HL-60 (cell line): ENCODE data around the gene OTULINL.

Experiments
- DNase-seq, 2 experiments: peaks; one replicate each; pipeline ENCODE4 v3.0.0-alpha.2; 2010 to 2020; ENCODE audit warnings: low read depth in 1 of 2, low spot score in 1 of 2
- H3K27ac ChIP-seq: fragments of 250-450 bp; sonication (Bioruptor Pico); replicated peaks from 2 replicates; pipeline ENCODE4 v1.5.1; 2020; ENCODE audit warnings: mild to moderate bottlenecking, moderate library complexity
- H3K27me3 ChIP-seq: fragments of 250-450 bp; sonication (Bioruptor Pico); 2 replicates; pipeline ENCODE4 v1.5.1; 2021; ENCODE audit warnings: mild to moderate bottlenecking, moderate library complexity; ENCODE audit not compliant: insufficient read depth, poor library complexity, severe bottlenecking
- H3K4me3 ChIP-seq: replicated peaks from 2 replicates; pipeline ENCODE4 v1.5.1; 2011; ENCODE audit warnings: mild to moderate bottlenecking, control low read depth, low read length; ENCODE audit not compliant: insufficient read depth
- CTCF ChIP-seq: IDR thresholded peaks from one replicate; pipeline ENCODE4 v1.5.1; 2011; ENCODE audit warnings: low read length, control low read depth, inconsistent platforms; ENCODE audit not compliant: insufficient read depth
- GABPA ChIP-seq: IDR thresholded peaks from 2 replicates; pipeline ENCODE4 v1.6.1; 2012; ENCODE audit warnings: low read depth
- POLR2AphosphoS5 ChIP-seq: IDR thresholded peaks from 2 replicates; pipeline ENCODE4 v1.6.1; 2012; ENCODE audit warnings: low read depth
- SPI1 ChIP-seq: IDR thresholded peaks from 2 replicates; pipeline ENCODE4 v1.6.1; 2012; ENCODE audit warnings: low read depth, mild to moderate bottlenecking, borderline replicate concordance
- TF ChIP-seq, protein P1 (sequence below): IDR thresholded peaks from 2 replicates; pipeline ENCODE4 v1.6.1; 2012; ENCODE audit warnings: low read depth; ENCODE audit not compliant: insufficient replicate concordance

The OTULINL gene

DNA sequence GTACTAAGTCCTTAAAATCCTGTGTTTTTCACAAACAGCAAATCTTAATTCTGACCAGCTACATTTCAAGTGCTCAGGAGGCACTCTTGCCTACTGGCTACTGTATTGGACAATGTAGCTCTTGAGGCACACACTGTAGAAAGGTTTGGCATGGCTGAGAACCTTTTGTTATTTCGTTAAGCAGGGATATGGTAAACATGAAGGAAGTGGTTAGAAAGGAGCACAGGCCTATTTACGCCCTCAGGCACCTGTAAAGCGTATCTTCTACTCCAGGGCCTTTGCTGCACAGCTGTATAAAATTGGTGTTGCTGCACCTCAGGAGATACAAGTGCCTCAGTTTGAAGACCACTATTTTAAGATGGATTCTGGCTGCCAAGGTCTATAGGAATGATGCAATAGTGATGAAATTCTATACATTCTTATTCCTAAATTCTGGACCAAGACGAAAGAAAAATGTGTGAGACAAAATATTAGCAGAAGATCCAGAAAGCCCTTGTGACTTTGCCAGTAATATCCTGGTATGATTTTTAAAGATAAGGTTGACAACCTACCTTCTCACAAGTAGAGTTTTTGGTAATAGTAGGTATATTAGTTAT lies 73.7 kb downstream of the OTULINL start:
- Histone ChIP-seq H3K27me3 (no peaks in the 10 kb centered on the region), H3K27ac (no peak overlapping the region), H3K4me3 (no peak overlapping the region)
- no peak for DNase-seq
- TF ChIP-seq, protein P1, sequence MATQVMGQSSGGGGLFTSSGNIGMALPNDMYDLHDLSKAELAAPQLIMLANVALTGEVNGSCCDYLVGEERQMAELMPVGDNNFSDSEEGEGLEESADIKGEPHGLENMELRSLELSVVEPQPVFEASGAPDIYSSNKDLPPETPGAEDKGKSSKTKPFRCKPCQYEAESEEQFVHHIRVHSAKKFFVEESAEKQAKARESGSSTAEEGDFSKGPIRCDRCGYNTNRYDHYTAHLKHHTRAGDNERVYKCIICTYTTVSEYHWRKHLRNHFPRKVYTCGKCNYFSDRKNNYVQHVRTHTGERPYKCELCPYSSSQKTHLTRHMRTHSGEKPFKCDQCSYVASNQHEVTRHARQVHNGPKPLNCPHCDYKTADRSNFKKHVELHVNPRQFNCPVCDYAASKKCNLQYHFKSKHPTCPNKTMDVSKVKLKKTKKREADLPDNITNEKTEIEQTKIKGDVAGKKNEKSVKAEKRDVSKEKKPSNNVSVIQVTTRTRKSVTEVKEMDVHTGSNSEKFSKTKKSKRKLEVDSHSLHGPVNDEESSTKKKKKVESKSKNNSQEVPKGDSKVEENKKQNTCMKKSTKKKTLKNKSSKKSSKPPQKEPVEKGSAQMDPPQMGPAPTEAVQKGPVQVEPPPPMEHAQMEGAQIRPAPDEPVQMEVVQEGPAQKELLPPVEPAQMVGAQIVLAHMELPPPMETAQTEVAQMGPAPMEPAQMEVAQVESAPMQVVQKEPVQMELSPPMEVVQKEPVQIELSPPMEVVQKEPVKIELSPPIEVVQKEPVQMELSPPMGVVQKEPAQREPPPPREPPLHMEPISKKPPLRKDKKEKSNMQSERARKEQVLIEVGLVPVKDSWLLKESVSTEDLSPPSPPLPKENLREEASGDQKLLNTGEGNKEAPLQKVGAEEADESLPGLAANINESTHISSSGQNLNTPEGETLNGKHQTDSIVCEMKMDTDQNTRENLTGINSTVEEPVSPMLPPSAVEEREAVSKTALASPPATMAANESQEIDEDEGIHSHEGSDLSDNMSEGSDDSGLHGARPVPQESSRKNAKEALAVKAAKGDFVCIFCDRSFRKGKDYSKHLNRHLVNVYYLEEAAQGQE = no peak
- no peak for TF ChIP-seq GABPA
- TF ChIP-seq SPI1 = no peak
- no peak for TF ChIP-seq CTCF
- TF ChIP-seq POLR2AphosphoS5 = no peak

GRCh38 chr5:14656898-14657297 lies 75.3 kb downstream of the OTULINL start:
- Histone ChIP-seq H3K4me3 (no peak overlapping the region), H3K27me3 (no peaks in the 10 kb centered on the region), H3K27ac (no peak overlapping the region)
- TF ChIP-seq POLR2AphosphoS5 = no peak
- no peak for TF ChIP-seq GABPA
- TF ChIP-seq SPI1 = no peak
- TF ChIP-seq CTCF = no peak
- TF ChIP-seq, protein P1 = no peak
- no peak for DNase-seq

DNA sequence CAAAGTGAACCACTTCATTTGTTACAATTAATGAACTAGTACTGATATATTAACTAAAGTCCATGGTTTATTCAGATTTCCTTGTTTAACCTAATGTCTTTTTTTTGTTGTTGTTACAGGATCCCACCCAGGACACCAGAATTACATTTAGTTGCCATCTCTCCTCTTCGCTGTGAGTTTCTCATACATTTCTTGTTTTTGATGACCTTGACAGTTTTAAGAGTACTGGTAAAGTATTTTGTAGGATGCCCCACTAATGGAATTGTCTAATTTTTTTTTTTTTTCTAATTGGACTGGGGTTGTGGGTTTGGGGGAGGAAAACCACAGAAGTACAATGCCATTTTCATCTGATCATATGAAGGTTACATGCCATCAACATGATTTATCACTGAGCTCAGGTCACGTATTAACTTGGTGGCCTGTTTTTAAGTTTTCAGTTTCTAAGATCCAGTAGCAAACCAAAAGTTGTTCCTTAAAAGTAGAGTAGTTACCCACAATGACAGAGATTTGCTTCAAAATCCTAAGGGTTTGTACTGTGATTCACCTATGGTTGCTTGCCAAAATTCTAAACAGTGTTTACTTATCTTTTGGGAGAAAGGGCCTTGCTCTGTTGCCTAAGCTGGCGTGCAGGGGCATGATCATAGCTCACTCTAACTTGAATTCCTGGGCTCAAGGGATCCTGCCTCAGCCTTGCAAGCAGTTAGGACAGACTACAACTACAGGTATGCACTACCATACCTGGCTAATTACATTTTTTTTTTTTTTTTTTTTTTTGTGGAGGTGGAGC lies 78.4 kb downstream of the OTULINL start:
- Histone ChIP-seq H3K4me3 (no peak overlapping the region), H3K27ac (no peak overlapping the region), H3K27me3 (no peaks in the 10 kb centered on the region)
- TF ChIP-seq CTCF (no peak), GABPA (no peak), POLR2AphosphoS5 (no peak)
- TF ChIP-seq, protein P1 = no peak
- no peak for DNase-seq
